Nephron progenitor cell (in vitro differentiated cells): ENCODE results near the gene ADPRM.

Experiments
- DNase-seq: peaks from one replicate; pipeline ENCODE4 v3.0.0; 2021
- H3K27ac Mint-ChIP-seq: 2 replicates; pipeline ENCODE4 v1.8.0; 2021; ENCODE audit warnings: mild to moderate bottlenecking, moderate library complexity, mixed read lengths
- H3K27me3 Mint-ChIP-seq: 2 replicates; pipeline ENCODE4 v1.8.0; 2021; ENCODE audit warnings: mild to moderate bottlenecking, low read depth, mixed read lengths; ENCODE audit not compliant: poor library complexity
- H3K36me3 Mint-ChIP-seq: 2 replicates; pipeline ENCODE4 v1.8.0; 2021; ENCODE audit warnings: low read depth, mixed read lengths
- H3K4me1 Mint-ChIP-seq: 2 replicates; pipeline ENCODE4 v1.8.0; 2021; ENCODE audit warnings: mixed read lengths
- H3K4me3 Mint-ChIP-seq: 2 replicates; pipeline ENCODE4 v1.8.0; 2021; ENCODE audit warnings: mild to moderate bottlenecking, moderate library complexity, mixed read lengths
- H3K9me3 Mint-ChIP-seq: 2 replicates; pipeline ENCODE4 v1.8.0; 2021; ENCODE audit warnings: mild to moderate bottlenecking, moderate library complexity, mixed read lengths
- TF ChIP-seq, protein P1 (sequence below): fragments of 200-600 bp; sonication (generic); IDR thresholded peaks from 2 replicates; pipeline ENCODE4 v1.5.0; 2021; ENCODE audit warnings: antibody characterized with exemption

ADPRM gene

DNA sequence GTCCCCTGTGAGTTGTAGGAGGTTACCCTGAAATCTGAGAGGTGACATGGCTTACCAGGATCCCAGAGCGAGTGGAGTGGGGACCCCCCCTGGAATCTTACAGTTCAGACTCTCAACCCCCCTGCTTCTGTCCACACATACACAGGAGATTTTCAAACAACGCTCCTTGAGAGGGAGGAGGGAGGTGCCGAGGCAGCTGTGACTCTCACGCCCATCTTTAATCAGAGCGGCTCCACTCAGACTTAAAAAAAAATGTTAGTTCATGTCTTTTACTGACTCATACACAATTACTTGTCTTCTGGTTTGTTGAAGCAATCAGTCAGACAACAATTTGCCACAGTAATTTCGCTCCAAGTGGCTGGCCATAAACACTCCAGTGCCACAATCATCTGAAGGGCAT lies 47.8 kb downstream of the ADPRM start:
- peaks cover 27% of the 10 kb centered on the region for H3K4me1 Mint-ChIP-seq

DNA sequence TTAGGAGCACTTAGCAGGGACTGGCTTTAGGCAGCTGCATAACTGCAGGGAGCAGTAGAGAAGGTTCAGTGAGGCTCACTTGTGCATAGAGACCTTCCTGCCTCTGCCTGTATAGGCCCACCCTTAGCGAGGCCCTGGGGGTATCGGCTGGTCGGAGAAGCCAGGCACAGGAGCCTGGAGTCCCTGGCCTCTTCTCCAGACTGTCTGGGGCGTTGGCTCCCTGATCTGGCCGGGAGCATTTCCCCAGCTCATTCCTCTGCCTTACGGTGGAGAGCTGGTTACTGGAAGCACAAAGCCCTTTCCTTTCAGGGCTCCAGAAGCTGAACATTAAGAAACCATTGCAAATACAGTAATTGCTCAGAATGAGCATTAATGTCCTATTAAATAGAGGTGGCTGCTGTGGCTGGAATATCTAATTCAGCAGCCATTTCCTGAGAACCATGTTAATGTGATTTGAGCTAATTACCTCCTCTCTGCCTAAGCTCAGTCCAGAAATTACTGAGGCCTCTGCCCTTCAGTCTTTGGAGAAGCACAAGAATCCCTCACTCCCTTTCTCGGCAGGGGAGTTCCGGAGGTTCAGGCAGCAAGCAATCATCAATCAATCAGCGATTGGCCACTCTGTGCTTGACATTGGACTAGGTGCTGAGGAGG lies 51.3 kb downstream of the ADPRM start:
- peaks cover 26% of the 10 kb centered on the region for H3K27me3 Mint-ChIP-seq
- no peak overlapping the region for H3K4me3 Mint-ChIP-seq
- TF ChIP-seq, protein P1, sequence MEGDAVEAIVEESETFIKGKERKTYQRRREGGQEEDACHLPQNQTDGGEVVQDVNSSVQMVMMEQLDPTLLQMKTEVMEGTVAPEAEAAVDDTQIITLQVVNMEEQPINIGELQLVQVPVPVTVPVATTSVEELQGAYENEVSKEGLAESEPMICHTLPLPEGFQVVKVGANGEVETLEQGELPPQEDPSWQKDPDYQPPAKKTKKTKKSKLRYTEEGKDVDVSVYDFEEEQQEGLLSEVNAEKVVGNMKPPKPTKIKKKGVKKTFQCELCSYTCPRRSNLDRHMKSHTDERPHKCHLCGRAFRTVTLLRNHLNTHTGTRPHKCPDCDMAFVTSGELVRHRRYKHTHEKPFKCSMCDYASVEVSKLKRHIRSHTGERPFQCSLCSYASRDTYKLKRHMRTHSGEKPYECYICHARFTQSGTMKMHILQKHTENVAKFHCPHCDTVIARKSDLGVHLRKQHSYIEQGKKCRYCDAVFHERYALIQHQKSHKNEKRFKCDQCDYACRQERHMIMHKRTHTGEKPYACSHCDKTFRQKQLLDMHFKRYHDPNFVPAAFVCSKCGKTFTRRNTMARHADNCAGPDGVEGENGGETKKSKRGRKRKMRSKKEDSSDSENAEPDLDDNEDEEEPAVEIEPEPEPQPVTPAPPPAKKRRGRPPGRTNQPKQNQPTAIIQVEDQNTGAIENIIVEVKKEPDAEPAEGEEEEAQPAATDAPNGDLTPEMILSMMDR: no peak
- H3K4me1 Mint-ChIP-seq: peaks cover 31% of the 10 kb centered on the region
- H3K9me3 Mint-ChIP-seq: no peaks in the 10 kb centered on the region
- no peaks in the 10 kb centered on the region for H3K36me3 Mint-ChIP-seq
- no peak for DNase-seq
- no peak overlapping the region for H3K27ac Mint-ChIP-seq

More for the DNA sequence above, 47.8 kb downstream of the ADPRM start:
- H3K27me3 Mint-ChIP-seq: peaks cover 28% of the 10 kb centered on the region
- DNase-seq: no peak
- H3K27ac Mint-ChIP-seq: no peak overlapping the region
- no peaks in the 10 kb centered on the region for H3K9me3 Mint-ChIP-seq
- TF ChIP-seq, protein P1: no peak
- no peaks in the 10 kb centered on the region for H3K36me3 Mint-ChIP-seq
- H3K4me3 Mint-ChIP-seq: no peak overlapping the region

GRCh38 chr17:10750210-10750609 lies 52.8 kb downstream of the ADPRM start:
- DNase-seq: no peak
- Mint-ChIP-seq H3K4me3 (no peak overlapping the region), H3K27ac (no peak overlapping the region), H3K9me3 (no peaks in the 10 kb centered on the region), H3K36me3 (no peaks in the 10 kb centered on the region), H3K4me1 (peaks cover 31% of the 10 kb centered on the region), H3K27me3 (peaks cover 37% of the 10 kb centered on the region)
- TF ChIP-seq, protein P1: no peak

DNA sequence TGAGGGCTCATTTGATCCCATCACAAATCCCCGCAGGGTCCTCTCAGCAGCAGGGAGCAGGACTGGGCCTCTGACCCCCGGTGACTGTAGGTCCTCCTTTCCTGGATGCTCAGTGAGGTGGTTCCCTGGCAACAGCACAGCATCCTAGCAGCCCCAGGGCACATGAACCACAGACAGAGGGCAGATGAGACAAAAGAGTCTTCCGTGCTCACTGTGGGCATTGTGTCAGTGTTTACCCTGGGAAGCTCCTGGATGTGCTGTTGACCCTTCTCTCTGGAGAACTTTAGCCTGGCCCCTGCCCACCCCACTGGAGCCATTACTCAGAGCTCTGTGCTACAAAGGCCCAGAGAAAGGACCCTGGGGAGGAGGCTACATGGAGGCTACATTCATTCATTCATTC lies 54.2 kb downstream of the ADPRM start:
- H3K4me3 Mint-ChIP-seq: no peak overlapping the region
- H3K9me3 Mint-ChIP-seq: no peaks in the 10 kb centered on the region
- TF ChIP-seq, protein P1: no peak
- no peak for DNase-seq
- peaks cover 41% of the 10 kb centered on the region for H3K4me1 Mint-ChIP-seq
- peaks cover 46% of the 10 kb centered on the region for H3K27me3 Mint-ChIP-seq
- no peak overlapping the region for H3K27ac Mint-ChIP-seq
- H3K36me3 Mint-ChIP-seq: no peaks in the 10 kb centered on the region

DNA sequence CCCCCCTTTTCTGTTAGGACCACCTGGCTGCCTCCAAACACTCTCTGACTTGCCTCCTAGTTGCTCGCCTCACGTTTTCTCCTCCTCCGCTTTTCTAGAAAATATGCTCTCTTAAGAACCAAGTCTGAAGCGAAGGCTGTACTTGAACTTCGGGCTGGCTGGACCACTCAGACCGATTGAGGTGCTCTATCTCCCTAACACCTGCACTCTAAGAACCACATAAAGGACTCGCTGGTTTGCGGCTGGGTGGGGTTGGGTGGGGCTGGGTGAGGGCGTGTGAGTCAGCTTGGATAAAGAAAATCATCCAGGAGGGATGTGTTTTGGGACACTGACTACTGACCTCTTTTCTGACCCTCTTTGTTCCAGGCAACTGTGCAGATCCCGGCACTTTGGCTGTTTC lies 55.3 kb downstream of the ADPRM start:
- TF ChIP-seq, protein P1: no peak
- Mint-ChIP-seq H3K27me3 (peaks cover 42% of the 10 kb centered on the region), H3K4me3 (no peak overlapping the region), H3K27ac (no peak overlapping the region), H3K9me3 (no peaks in the 10 kb centered on the region), H3K36me3 (no peaks in the 10 kb centered on the region), H3K4me1 (peaks cover 52% of the 10 kb centered on the region)
- no peak for DNase-seq

DNA sequence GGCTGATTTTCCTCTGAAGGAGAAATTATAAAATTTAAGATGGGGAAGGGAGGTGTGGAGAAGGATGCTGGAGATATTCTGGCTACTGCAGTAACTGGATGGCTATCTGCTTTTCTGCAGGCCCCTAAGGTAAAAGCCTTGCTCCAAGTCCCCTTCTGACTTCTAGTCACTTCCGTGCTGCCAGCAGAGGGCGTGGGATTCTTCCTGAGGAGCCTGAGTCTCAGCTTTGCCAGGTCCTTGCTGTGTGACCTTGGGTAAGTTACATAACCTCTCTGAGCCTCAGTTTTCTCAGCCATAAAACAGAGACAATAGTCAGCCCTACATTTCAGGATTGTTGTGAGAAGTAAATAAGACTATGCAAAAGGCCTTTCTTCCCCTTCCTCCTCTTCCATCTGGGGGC lies 56.7 kb downstream of the ADPRM start:
- Mint-ChIP-seq H3K36me3 (no peaks in the 10 kb centered on the region), H3K27ac (no peak overlapping the region), H3K4me1 (peaks cover 50% of the 10 kb centered on the region), H3K4me3 (no peak overlapping the region), H3K9me3 (no peaks in the 10 kb centered on the region), H3K27me3 (peaks cover 45% of the 10 kb centered on the region)
- TF ChIP-seq, protein P1: peak; percentile 17
- peak; percentile 37 for DNase-seq
